Measurements from ENCODE around the gene SNRK.

DNA sequence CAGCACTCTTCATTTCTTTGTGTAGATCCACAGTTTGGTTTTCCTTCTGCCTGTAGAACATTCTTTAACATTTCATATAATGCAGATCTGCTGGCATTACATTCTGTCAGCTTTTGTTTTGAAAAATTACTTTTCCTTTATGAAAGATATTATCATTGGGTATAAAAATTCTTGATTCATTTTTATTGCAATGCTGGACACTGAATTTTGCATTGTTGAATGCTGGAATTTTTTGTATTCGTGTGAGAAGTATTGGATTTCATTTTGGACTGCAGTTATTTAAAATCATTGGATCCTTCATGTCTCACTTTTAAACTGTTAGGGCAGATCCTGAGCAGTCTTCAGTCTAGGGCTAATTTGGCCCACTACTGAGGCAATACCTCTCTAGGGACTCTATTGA lies 67.1 kb downstream of the SNRK start:
- TF ChIP-seq, protein P1, sequence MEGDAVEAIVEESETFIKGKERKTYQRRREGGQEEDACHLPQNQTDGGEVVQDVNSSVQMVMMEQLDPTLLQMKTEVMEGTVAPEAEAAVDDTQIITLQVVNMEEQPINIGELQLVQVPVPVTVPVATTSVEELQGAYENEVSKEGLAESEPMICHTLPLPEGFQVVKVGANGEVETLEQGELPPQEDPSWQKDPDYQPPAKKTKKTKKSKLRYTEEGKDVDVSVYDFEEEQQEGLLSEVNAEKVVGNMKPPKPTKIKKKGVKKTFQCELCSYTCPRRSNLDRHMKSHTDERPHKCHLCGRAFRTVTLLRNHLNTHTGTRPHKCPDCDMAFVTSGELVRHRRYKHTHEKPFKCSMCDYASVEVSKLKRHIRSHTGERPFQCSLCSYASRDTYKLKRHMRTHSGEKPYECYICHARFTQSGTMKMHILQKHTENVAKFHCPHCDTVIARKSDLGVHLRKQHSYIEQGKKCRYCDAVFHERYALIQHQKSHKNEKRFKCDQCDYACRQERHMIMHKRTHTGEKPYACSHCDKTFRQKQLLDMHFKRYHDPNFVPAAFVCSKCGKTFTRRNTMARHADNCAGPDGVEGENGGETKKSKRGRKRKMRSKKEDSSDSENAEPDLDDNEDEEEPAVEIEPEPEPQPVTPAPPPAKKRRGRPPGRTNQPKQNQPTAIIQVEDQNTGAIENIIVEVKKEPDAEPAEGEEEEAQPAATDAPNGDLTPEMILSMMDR (IDR thresholded peaks at IDR 0.05) = no peak
- TF ChIP-seq POLR2A (IDR thresholded peaks at IDR 0.05; ENCODE audit: low read depth) = no peak
- no peak for TF ChIP-seq EP300 (IDR thresholded peaks at IDR 0.05)
- TF ChIP-seq POLR2AphosphoS5 (IDR thresholded peaks at IDR 0.05) = no peak

Measured in esophagus muscularis mucosa (tissue), 4 donors.